Gastrocnemius medialis (tissue), 4 donors: ENCODE data around the gene NRCAM. TPM values are rescaled to one million over a fixed set of nuclear protein-coding genes. Genes with fewer than 3 reads are reported as not detected.

Source experiments
- ATAC-seq, 2 donors: fragments of 150-250 bp; one replicate each; pipeline ENCODE4 v1.9.1; 2016
- DNase-seq, 2 donors: peaks; one replicate each; pipeline ENCODE4 v3.0.0-alpha.2; 2019
- H3K27ac ChIP-seq, 4 donors: fragments of 200-600 bp; sonication (generic); 1 replicate in 1 of 4; 2 replicates in 3 of 4; pipeline ENCODE4 v1.5.1; 2016 to 2018; ENCODE audit warnings: mild to moderate bottlenecking in 2 of 4, moderate library complexity in 1 of 4
- H3K27me3 ChIP-seq, 3 donors: fragments of 200-600 bp; sonication (generic) in 2 of 3; 1 replicate in 1 of 3; 2 replicates in 2 of 3; pipeline versions ENCODE4 v1.5.1 to v1.6.0; 2016 to 2019; ENCODE audit warnings: mild to moderate bottlenecking in 1 of 3, moderate library complexity in 1 of 3
- H3K36me3 ChIP-seq, 2 donors: fragments of 200-600 bp; sonication (generic) in 1 of 2; one replicate each; pipeline ENCODE4 v1.5.1; 2017 to 2018
- H3K4me1 ChIP-seq, 2 donors: fragments of 200-600 bp; sonication (generic) in 1 of 2; one replicate each; pipeline ENCODE4 v1.5.1; 2016 to 2017; ENCODE audit warnings: mild to moderate bottlenecking in 2 of 2
- H3K4me3 ChIP-seq, 4 donors: fragments of 200-600 bp; sonication (generic) in 3 of 4; 1 replicate in 1 of 4; 2 replicates in 3 of 4; pipeline ENCODE4 v1.5.1; 2016 to 2019; ENCODE audit warnings: mild to moderate bottlenecking in 2 of 4
- H3K9me3 ChIP-seq, 3 donors: fragments of 200-600 bp; sonication (generic) in 2 of 3; 1 replicate in 1 of 3; 2 replicates in 2 of 3; pipeline ENCODE4 v1.5.1; 2016 to 2019
- CTCF ChIP-seq, 5 experiments: fragments of 450-650 bp in 3 of 5; fragments of 200-600 bp in 2 of 5; sonication (generic) in 2 of 5; IDR thresholded peaks in 4 of 5; conservative IDR thresholded peaks in 1 of 5; 1 replicate in 4 of 5; 2 replicates in 1 of 5; pipeline ENCODE4 v1.5.1; 2016 to 2019; ENCODE audit warnings: antibody characterized with exemption in 5 of 5, mild to moderate bottlenecking in 3 of 5, moderate library complexity in 3 of 5
- POLR2A ChIP-seq, 2 donors: fragments of 450-650 bp; IDR thresholded peaks; one replicate each; pipeline ENCODE4 v1.6.1; 2017; ENCODE audit warnings: antibody characterized with exemption in 2 of 2, mild to moderate bottlenecking in 2 of 2, moderate library complexity in 2 of 2
- in situ Hi-C, 4 donors: fragments of 200-750 bp; cut with MboI; loops; one replicate each; pipeline versions ENCODE4 v1.15.0 to v1.8.0; 2017; ENCODE audit warnings: low sequenced_read_pairs in 4 of 4
- intact Hi-C: fragments of 100-400 bp; cut with DNase I; formaldehyde crosslinking; loops from one replicate; pipeline ENCODE4 v1.15.1; 2023; ENCODE audit warnings: low total_unique reads
- total RNA-seq, 4 donors: library from RNA; depleted of rRNA; stranded (reverse); fragments of >200 nt; gene quantifications; one replicate each; pipeline versions ENCODE4 v1.1.0 to v1.2.3, GENCODE V29; 2016

The NRCAM gene
- total RNA-seq, 4 donors from 2014 or later, result 0.18 to 0.31 (median 0.23) TPM; not detected in 1

- no peak overlapping the region for H3K4me3 ChIP-seq
- ATAC-seq (no peak), DNase-seq (no peak)
- TF ChIP-seq POLR2A (IDR thresholded peaks at IDR 0.05), result no peak
- H3K27me3 ChIP-seq, result no peaks in the 10 kb centered on the region
- no peaks in the 10 kb centered on the region for H3K9me3 ChIP-seq
- no peak overlapping the region for H3K27ac ChIP-seq
- in situ Hi-C loops (loop anchor here in 2 of 4 donors (25.0 kb wide), 1 partner anchor 285 kb away; no protein-coding TSS in a partner anchor), intact Hi-C loops (loop anchor here (5.0 to 10.0 kb wide), 2 partner anchors 132 to 270 kb away; no protein-coding TSS in a partner anchor)
- no peaks in the 10 kb centered on the region for H3K36me3 ChIP-seq
- no peaks in the 10 kb centered on the region for H3K4me1 ChIP-seq
These were observed 309.1 kb downstream of the NRCAM start for GRCh38 chr7:108147031-108147563.

- DNase-seq (peak; percentile 12 to 13), ATAC-seq (peak in 1 of 2 donors; percentile 47)
- Histone ChIP-seq H3K9me3 (no peaks in the 10 kb centered on the region), H3K36me3 (no peaks in the 10 kb centered on the region), H3K27ac (no peak overlapping the region), H3K4me3 (no peak overlapping the region), H3K4me1 (no peaks in the 10 kb centered on the region), H3K27me3 (no peaks in the 10 kb centered on the region)
- intact Hi-C loops, result loop anchor here (5.0 to 10.0 kb wide), 2 partner anchors 131 to 269 kb away; no protein-coding TSS in a partner anchor
- TF ChIP-seq CTCF (IDR thresholded peaks at IDR 0.05 in 4 of 5, conservative IDR thresholded peaks at IDR 0.05 in 1 of 5) (peak; percentile 46 to 81 (median 63)), POLR2A (IDR thresholded peaks at IDR 0.05) (no peak)
- in situ Hi-C loops, result loop anchor here in 2 of 4 donors (25.0 kb wide), 1 partner anchor 284 kb away; no protein-coding TSS in a partner anchor
These were observed 310.0 kb downstream of the NRCAM start for GRCh38 chr7:108146070-108146842.

GRCh38 chr7:108145401-108145800, 310.8 kb downstream of the NRCAM start:
- H3K36me3 ChIP-seq, result no peaks in the 10 kb centered on the region
- H3K9me3 ChIP-seq, result no peaks in the 10 kb centered on the region
- H3K27me3 ChIP-seq, result no peaks in the 10 kb centered on the region
- H3K27ac ChIP-seq, result no peak overlapping the region
- H3K4me1 ChIP-seq, result no peaks in the 10 kb centered on the region
- DNase-seq, result no peak
- TF ChIP-seq CTCF (IDR thresholded peaks at IDR 0.05 in 4 of 5, conservative IDR thresholded peaks at IDR 0.05 in 1 of 5) (no peak), POLR2A (IDR thresholded peaks at IDR 0.05) (no peak)
- intact Hi-C loops, result loop anchor here (5.0 to 10.0 kb wide), 2 partner anchors 131 to 268 kb away; no protein-coding TSS in a partner anchor
- ATAC-seq, result no peak
- H3K4me3 ChIP-seq, result no peak overlapping the region
- in situ Hi-C loops, result loop anchor here in 2 of 4 donors (25.0 kb wide), 1 partner anchor 283 kb away; no protein-coding TSS in a partner anchor

DNA sequence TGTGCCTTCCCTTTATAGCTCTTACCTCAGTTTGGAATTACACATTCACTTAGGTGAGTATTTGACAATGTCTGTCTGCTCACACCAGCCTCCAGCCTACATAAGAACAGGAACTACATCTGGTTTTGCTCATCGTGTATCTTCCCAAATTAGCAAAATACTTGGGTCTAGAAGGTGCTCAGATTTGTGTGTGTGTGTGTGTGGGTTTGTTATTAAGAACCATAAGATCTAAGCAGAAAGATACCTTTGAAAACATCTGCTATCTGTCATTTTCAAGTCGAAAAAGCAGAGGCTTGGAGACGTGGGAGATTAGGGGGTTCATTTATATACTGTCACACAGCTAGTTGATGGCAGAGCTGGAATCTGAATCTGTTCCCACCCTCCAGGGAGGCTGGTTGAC, 311.3 kb downstream of the NRCAM start:
- ATAC-seq, result no peak
- Histone ChIP-seq H3K36me3 (no peaks in the 10 kb centered on the region), H3K9me3 (no peaks in the 10 kb centered on the region), H3K4me1 (no peaks in the 10 kb centered on the region), H3K27me3 (no peaks in the 10 kb centered on the region), H3K27ac (no peak overlapping the region), H3K4me3 (no peak overlapping the region)
- in situ Hi-C loops, result loop anchor here in 2 of 4 donors (25.0 kb wide), 1 partner anchor 283 kb away; no protein-coding TSS in a partner anchor
- no peak for TF ChIP-seq POLR2A (IDR thresholded peaks at IDR 0.05)
- DNase-seq, result no peak
- intact Hi-C loops, result loop anchor here (5.0 to 10.0 kb wide), 2 partner anchors 130 to 268 kb away; no protein-coding TSS in a partner anchor

DNA sequence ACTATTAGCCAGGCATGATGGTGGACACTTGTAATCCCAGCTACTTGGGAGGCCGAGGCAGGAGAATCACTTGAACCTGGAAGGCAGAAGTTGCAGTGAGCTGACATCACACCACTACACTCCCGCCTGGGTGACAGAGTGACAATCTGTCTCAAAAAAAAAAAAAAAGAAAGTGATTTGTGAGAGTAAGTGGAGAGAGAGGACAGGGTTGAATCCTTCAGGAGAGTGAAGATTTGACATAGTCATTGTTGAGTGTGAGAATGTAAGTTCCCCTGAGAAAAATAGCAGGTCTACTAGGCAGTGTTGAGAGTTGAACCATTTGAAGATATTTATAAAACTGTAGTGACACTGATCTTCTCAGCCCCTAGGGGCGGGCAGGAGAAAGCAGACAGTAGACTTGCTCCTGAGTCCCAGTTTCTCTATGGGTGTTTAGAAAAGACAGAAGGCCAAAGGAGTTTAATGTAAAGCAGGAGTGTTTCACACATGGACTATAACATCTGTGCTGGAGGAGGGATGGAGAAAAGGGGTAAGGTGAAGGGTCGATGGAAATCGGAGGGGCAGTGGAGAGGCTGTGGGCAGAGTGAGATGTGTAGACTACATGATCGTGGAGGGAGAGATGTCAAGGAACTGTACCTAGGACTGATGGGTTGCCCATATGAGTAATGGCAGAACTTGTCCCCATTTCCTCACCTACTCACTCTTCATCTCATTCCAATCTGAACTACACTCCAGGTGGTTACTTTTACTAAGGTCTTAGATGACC, 312.4 kb downstream of the NRCAM start:
- intact Hi-C loops, result loop anchor here (10.0 kb wide), 1 partner anchor 129 kb away; no protein-coding TSS in a partner anchor
- no peak for DNase-seq
- Histone ChIP-seq H3K27ac (no peak overlapping the region), H3K9me3 (no peaks in the 10 kb centered on the region), H3K4me1 (no peaks in the 10 kb centered on the region), H3K36me3 (no peaks in the 10 kb centered on the region), H3K27me3 (no peaks in the 10 kb centered on the region), H3K4me3 (no peak overlapping the region)
- TF ChIP-seq POLR2A (IDR thresholded peaks at IDR 0.05), result no peak
- no peak for TF ChIP-seq CTCF (IDR thresholded peaks at IDR 0.05 in 4 of 5, conservative IDR thresholded peaks at IDR 0.05 in 1 of 5)
- in situ Hi-C loops, result loop anchor here in 2 of 4 donors (25.0 kb wide), 1 partner anchor 282 kb away; no protein-coding TSS in a partner anchor
- ATAC-seq, result no peak
